ENCODE measurements around the gene HTT. TPM values are rescaled to one million over a fixed set of nuclear protein-coding genes. Genes with fewer than 3 reads are reported as not detected.

The HTT gene
- total and polyA plus RNA-seq, 8 donors = 34.5 to 75.9 (median 43.5) TPM

DNA sequence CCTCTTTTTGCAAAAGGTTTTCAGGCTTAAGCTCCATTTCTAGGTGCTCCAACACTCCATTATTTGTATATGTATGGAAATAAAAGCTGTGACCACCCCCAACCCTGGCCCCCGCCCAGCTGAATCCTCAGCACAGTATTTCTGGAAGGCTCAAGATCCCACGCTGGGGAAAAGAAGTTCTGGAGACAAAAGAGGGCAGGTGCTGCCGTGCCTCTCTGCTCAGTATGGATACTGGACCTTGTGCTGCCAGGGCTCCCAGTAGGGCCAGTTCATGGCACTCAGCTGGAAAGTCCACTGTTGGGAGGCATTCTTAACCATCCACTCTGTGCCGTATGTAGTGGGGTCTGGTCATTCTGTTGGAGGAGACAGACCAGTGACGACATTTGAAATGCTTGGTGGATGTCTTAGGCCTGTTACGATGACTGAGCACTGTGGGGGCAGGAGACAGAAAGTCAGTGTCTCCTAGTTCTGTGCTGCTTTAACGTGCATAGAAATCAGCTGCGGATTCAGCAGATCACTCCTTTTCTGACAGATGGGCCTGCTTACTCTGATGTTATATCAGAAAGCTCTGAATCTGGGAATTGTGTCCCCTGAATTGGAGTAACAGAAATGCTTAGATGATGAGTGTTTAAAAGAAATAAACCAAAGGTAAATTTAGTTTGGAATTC is 126.1 kb downstream of the HTT start:
- ATAC-seq = no peak
- peaks cover 15 to 29% of the 10 kb centered on the region in 2 donors for H3K4me1 ChIP-seq
- no peak overlapping the region for H3K4me3 ChIP-seq
- no peaks in the 10 kb centered on the region for H3K27me3 ChIP-seq
- intact Hi-C loops (cut with DNase I) = no loop called here
- H3K36me3 ChIP-seq = peaks cover 0 to 66% of the 10 kb centered on the region in 2 donors
- TF ChIP-seq, protein P1, sequence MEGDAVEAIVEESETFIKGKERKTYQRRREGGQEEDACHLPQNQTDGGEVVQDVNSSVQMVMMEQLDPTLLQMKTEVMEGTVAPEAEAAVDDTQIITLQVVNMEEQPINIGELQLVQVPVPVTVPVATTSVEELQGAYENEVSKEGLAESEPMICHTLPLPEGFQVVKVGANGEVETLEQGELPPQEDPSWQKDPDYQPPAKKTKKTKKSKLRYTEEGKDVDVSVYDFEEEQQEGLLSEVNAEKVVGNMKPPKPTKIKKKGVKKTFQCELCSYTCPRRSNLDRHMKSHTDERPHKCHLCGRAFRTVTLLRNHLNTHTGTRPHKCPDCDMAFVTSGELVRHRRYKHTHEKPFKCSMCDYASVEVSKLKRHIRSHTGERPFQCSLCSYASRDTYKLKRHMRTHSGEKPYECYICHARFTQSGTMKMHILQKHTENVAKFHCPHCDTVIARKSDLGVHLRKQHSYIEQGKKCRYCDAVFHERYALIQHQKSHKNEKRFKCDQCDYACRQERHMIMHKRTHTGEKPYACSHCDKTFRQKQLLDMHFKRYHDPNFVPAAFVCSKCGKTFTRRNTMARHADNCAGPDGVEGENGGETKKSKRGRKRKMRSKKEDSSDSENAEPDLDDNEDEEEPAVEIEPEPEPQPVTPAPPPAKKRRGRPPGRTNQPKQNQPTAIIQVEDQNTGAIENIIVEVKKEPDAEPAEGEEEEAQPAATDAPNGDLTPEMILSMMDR (IDR thresholded peaks at IDR 0.05) = no peak
- DNase-seq = no peak
- peak overlapping the region in 1 of 2 donors; percentile 24 for H3K27ac ChIP-seq
- no peaks in the 10 kb centered on the region for H3K9me3 ChIP-seq

DNA sequence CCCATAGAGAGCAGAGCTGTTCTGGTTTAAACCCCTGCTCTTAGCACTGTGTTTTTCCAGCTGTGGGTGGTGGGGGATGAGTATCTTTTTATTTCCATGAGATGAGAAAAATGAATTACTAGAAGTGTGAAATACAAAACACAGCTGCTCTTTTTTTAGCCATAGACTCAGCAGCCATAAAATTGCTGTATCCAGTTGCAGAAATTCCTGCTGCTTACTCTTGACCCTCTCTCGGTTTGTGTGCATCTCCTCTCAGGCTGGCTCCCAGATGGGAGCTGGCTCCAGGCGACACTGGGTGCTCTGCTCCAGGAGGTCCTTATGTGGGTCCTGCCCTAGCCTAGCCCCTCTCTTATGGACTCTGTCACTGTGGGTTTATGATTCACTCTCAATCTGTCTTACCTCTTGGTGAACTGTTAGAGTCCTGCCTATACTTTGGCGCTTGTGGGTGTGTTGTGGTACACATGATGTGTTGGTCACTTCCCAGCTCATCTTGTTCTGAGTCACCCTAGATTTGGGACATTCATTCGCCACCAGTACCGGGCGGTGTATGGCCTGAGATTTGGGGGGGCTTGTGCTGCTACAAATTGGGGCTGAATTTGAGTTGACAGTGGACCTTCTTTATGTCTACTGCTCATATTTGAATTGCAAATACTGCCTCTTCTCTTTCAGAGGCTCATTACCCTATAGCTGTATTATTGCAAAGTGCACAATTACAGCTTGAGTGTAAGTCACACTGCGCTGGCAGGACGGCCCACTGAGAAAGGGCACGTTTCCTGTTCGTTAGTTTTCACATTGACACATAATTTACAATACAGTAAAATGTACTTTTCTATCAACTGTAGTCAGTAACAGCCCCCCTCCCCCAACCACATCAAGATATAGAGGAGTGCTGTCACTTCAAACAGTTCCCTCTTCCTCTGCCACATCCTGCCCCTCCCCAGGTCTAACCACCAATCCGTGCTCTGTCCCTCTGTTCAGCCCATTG is 127.5 kb downstream of the HTT start:
- peak; percentile 39 for ATAC-seq
- intact Hi-C loops (cut with DNase I) = no loop called here
- H3K4me1 ChIP-seq = peaks cover 15 to 29% of the 10 kb centered on the region in 2 donors
- H3K27me3 ChIP-seq = no peaks in the 10 kb centered on the region
- TF ChIP-seq, protein P1 (IDR thresholded peaks at IDR 0.05) = no peak
- H3K4me3 ChIP-seq = no peak overlapping the region
- H3K9me3 ChIP-seq = no peaks in the 10 kb centered on the region
- DNase-seq = peak in 2 of 4 donors; percentile 83 to 84
- peak overlapping the region in 1 of 2 donors; percentile 68 for H3K27ac ChIP-seq
- H3K36me3 ChIP-seq = peaks cover 0 to 66% of the 10 kb centered on the region in 2 donors

GRCh38 chr4:3202836-3203820 is 128.6 kb downstream of the HTT start:
- ATAC-seq = no peak
- Histone ChIP-seq H3K36me3 (peaks cover 0 to 64% of the 10 kb centered on the region in 2 donors), H3K4me1 (peaks cover 17 to 40% of the 10 kb centered on the region in 2 donors)

GRCh38 chr4:3203971-3204431 is 129.5 kb downstream of the HTT start:
- peak in 2 of 4 donors; percentile 32 to 44 for DNase-seq
- no peaks in the 10 kb centered on the region for H3K9me3 ChIP-seq
- TF ChIP-seq, protein P1 (IDR thresholded peaks at IDR 0.05) = no peak
- H3K36me3 ChIP-seq = peaks cover 0 to 64% of the 10 kb centered on the region in 2 donors
- H3K27ac ChIP-seq = no peak overlapping the region
- H3K27me3 ChIP-seq = no peaks in the 10 kb centered on the region
- H3K4me1 ChIP-seq = peaks cover 20 to 40% of the 10 kb centered on the region in 2 donors
- H3K4me3 ChIP-seq = no peak overlapping the region
- intact Hi-C loops (cut with DNase I) = no loop called here
- ATAC-seq = no peak

More at GRCh38 chr4:3202836-3203820, 128.6 kb downstream of the HTT start:
- peak in 2 of 4 donors; percentile 40 to 52 for DNase-seq
- Histone ChIP-seq H3K27ac (peak overlapping the region; percentile 24 to 68), H3K4me3 (no peak overlapping the region), H3K27me3 (no peaks in the 10 kb centered on the region), H3K9me3 (no peaks in the 10 kb centered on the region)
- intact Hi-C loops (cut with DNase I) = no loop called here
- TF ChIP-seq, protein P1 (IDR thresholded peaks at IDR 0.05) = no peak

Data from left lung (tissue), 10 donors.